CD4-positive, alpha-beta T cell treated with Interleukin-15 for 1 hour (primary cell): ENCODE results near the gene TMEM14C.
A peak's percentile ranks its signal among the peaks of the same experiment; 100 is the strongest.
"Not testable (repeated sequence)": the region's sequence is repeated elsewhere in the genome, so short reads cannot be mapped to it uniquely, and the experiment has no call there.

Experiments used
- DNase-seq: peaks from one replicate; pipeline ENCODE4 v3.0.0-alpha.2; 2020

Gene TMEM14C

DNA sequence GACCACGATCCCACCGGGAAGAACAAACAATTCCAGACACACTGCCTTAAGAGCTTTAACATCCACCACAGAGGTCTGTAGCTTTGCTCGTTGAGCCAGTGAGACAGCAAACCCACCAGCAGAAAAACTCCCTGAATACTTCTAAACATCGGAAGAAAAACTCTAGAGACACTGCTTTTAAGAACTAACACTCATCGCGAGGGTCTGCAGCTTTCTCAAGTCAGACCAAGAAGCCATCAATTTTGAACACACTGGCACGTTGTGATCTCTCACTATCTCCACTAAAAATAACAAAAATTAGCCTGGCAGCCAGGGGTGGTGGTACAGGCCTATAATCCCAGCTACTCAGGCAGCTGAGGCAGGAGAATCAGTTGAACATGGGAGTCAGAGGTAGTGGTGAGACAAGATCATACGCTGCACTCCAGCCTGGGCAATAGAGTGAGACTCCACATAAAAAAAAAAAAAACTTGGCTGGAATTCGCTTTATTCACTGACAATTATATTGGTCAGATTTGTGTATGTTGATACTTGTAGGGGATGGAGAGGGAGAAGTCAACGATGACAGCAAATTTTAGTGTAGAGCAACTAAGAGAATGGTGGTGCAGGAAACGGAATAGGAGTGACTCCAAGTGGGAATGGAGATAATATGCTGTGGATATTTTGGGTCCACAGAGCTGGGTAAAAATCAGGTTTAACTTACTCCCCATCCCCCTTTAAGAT is 860 bp upstream of the TMEM14C start:
- no peak for DNase-seq

DNA sequence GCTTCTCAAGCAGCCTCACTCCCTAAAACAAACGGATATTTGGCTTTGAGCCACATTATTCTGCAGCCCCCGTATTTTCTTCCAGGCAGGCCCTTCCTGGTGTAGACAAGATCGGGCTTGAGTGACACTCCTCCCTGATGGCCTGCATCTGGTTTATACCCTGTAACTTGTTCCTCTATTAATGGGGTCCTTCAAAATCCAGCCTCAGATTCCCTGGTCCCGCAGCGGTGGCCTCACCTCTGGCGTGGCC is 375 bp upstream of the TMEM14C start:
- no peak for DNase-seq

DNA sequence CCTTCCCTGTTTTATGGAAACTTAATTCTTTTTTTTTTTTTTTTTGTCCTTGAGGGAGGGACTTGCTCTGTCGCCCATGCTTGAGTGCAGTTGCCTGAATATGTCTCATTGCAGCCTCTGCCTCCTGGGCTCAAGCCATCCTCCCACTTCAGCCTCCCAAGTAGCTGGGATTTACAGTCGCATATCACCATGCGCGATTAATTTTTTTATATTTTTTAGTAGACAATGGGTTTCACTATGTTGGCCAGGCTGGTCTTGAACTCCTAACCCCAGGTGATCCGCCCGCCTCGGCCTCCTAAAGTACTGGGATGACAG is 654 bp downstream of the TMEM14C start:
- DNase-seq: no peak

GRCh38 chr6:10725044-10725443 is 2.2 kb downstream of the TMEM14C start:
- no peak for DNase-seq

GRCh38 chr6:10725716-10726115 is 2.8 kb downstream of the TMEM14C start:
- DNase-seq: no peak

GRCh38 chr6:10730254-10730653 is 7.4 kb downstream of the TMEM14C start:
- DNase-seq: no peak

DNA sequence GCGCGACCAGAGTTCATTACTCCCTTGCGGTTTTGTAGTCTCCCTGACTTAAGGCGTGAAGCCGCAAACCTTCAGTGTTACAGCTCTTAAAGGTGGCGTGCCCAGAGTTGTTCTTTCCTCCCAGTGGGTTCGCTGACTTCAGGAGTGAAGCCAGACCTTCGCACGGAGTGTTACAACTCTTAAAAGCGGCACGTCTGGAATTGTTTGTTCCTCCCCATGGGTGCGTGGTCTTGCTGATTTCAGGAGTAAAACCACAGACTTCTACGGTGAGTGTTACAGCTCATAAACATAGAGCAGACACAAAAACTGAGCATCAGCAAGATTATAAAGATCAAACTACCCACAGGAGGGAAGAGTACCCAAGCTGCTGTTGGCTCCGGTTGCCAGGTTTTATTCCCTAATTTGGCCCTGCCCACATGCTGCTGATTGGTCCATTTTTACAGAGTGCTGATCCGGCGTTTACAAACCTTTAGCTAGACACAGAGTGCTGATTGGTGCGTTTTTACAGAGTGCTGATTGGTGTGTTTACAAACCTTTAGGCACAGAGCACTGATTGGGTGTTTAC is 10.4 kb downstream of the TMEM14C start:
- DNase-seq: peak; percentile 24

DNA sequence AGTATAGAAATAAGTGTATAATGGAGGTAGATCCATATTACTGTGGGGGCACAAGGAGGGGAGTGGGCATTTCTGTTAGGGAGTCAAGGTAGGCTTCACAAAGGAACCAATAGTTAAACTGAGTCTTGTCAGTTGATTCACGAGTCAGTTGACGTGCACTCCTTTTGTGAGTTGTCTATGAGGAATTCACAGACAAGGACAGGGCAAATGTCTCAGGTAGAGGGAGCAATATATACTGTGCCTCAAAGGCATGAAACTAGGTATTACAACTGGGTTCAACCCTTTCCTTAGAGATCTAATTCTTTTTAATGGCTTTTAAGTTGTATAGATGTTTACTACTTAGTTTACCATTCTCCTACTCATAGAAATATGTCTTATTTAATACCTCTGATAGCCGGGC is 11.0 kb downstream of the TMEM14C start:
- no peak for DNase-seq

GRCh38 chr6:10736731-10737130 is 13.9 kb downstream of the TMEM14C start:
- no peak for DNase-seq

- no peak for DNase-seq
Observed at GRCh38 chr6:10740061-10740460, 17.2 kb downstream of the TMEM14C start.

DNA sequence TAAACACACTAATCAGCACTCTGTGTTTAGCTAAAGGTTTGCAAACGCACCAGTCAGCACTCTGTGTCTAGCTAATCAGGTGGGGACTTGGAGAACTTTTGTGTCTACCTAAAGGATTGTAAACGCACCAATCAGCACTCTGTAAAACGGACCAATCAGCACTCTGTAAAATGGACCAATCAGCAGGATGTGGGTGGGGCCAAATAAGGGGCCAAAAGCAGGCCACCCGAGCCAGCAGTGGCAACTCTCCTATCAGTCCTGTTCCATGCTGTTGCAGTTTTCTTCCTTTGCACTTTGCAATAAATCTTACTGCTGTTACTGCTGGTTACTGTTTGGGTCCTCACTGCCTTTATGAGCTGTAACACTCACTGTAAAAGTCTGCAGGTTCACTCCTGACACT is 18.8 kb downstream of the TMEM14C start:
- DNase-seq: not testable (repeated sequence)

DNA sequence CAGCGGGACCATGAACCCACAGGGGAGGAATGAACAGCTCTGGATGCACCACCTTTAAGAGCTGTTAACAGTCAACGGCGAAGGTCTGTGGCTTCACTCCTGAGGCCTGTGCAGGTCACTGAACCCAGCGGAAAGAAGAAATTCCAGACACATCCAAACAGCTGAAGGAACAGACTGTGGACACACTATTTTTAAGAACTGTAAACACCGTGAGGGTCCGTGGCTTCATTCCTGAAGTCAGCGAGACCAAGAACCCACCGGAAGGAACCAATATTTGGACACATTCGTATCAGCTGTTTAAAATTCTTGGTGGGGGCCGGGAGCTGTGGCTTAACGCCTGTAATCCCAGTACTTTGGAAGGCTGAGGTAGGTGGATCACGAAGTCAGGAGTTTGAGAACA is 19.4 kb downstream of the TMEM14C start:
- no peak for DNase-seq

GRCh38 chr6:10743515-10743914 is 20.6 kb downstream of the TMEM14C start:
- DNase-seq: no peak

GRCh38 chr6:10745116-10745515 is 22.2 kb downstream of the TMEM14C start:
- DNase-seq: no peak

- no peak for DNase-seq
Observed at GRCh38 chr6:10746915-10747250, 24.0 kb downstream of the TMEM14C start.

- DNase-seq: peak; percentile 98
Observed at GRCh38 chr6:10747251-10747972, 24.5 kb downstream of the TMEM14C start, which contains the start of gene TMEM14B. Gene TMEM14B (plus strand): TSS chr6:10747805. CDS start chr6:10749246, 1,441 bp downstream.

DNA sequence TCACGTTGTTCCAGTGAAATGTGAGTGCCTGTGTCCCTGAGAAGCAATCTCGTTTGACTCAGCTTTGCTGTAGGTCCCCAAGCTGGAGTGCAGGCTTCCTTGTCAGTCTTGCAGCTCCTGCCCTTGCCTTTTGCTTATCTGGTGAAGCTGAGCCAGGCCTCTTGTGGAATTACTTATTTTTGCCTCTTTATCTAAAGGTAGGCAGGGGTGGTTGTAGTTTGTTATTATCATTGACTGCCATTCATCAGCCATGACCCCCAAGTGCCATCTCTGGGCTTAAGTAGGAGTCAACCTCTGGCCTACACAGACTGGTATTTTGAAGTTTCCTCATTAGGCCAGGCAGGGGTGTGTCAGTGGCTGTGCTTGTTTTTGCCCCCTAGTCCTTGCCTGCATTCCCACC is 26.9 kb downstream of the TMEM14C start:
- no peak for DNase-seq

GRCh38 chr6:10750568-10750967 is 27.7 kb downstream of the TMEM14C start:
- DNase-seq: not testable (repeated sequence)

- not testable (repeated sequence) for DNase-seq
Observed at GRCh38 chr6:10751757-10752156, 28.9 kb downstream of the TMEM14C start.

- no peak for DNase-seq
Observed at GRCh38 chr6:10756085-10756484, 33.2 kb downstream of the TMEM14C start.

DNA sequence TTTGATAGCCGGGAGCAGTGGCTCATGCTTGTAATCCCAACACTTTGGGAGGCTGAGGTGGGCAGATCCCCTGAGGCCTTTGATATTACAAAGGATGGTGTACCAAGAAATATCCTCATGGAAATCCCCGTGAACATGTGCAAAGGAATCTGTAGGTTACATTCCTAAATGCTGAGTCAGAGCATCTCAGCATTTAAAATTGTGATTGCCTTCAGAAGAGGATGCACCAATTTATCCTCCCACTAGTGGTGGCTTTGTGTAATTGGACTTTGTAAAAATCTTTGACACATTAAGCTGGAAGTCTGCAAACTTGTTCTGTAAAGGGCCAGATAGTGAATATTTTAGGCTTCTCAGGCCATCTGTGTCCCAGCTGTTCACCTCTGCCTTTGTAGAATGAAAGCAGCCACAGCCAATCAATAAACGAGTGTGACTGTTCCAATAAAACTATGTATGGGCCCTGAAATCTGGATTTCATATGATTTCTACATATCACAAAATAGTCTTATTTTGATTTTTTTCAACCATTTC is 36.5 kb downstream of the TMEM14C start:
- DNase-seq: no peak

- DNase-seq: no peak
Observed at GRCh38 chr6:10759884-10760329, 37.0 kb downstream of the TMEM14C start.

- no peak for DNase-seq
Observed at GRCh38 chr6:10763006-10763405, 40.1 kb downstream of the TMEM14C start.

DNA sequence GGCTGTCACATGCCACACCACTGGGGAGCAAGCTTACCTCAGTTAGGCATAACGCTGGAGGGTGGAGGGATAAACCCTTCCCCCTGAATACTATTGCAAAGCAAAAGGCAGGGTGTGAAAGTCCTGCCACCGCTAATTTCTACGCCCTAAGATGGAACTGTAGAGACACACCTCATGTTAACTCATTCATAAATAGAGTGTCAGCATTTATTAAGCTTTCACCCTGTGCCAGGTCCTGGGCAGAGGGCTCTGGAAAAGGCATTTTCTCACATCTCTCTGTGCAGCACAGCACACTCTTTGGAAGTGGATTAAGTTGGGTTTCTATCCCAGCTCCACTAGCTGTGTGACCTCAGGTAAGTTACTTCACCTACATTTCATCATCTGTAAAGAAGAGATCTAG is 46.5 kb downstream of the TMEM14C start:
- DNase-seq: no peak
